Measurements from ENCODE around the gene TBCE. TPM values are rescaled to one million over a fixed set of nuclear protein-coding genes. Genes with fewer than 3 reads are reported as not detected.

The TBCE gene, protein sequence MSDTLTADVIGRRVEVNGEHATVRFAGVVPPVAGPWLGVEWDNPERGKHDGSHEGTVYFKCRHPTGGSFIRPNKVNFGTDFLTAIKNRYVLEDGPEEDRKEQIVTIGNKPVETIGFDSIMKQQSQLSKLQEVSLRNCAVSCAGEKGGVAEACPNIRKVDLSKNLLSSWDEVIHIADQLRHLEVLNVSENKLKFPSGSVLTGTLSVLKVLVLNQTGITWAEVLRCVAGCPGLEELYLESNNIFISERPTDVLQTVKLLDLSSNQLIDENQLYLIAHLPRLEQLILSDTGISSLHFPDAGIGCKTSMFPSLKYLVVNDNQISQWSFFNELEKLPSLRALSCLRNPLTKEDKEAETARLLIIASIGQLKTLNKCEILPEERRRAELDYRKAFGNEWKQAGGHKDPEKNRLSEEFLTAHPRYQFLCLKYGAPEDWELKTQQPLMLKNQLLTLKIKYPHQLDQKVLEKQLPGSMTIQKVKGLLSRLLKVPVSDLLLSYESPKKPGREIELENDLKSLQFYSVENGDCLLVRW
- total RNA-seq (2014; rRNA removed; shearing (Covaris generic)) (30.2 and 30.7 TPM in 2 replicates), total RNA-seq (2022) (26.9 and 32.6 TPM in 2 replicates), Bru-seq, nascent RNA (percentile 59 among the genes with signal in this experiment), BruChase-seq, experiment 1, labeled RNA remaining after a 6-hour chase (percentile 47 among the genes with signal in this experiment), BruChase-seq, experiment 2, labeled RNA remaining after a 2-hour chase (percentile 48 among the genes with signal in this experiment)
- long read RNA-seq, full-length matches to known transcripts = 14 of 25 reads
- long read RNA-seq, partial matches to known transcripts = 0 of 25 reads
- long read RNA-seq, other reads (novel, unspliced or antisense) = 11 of 25 reads

DNA sequence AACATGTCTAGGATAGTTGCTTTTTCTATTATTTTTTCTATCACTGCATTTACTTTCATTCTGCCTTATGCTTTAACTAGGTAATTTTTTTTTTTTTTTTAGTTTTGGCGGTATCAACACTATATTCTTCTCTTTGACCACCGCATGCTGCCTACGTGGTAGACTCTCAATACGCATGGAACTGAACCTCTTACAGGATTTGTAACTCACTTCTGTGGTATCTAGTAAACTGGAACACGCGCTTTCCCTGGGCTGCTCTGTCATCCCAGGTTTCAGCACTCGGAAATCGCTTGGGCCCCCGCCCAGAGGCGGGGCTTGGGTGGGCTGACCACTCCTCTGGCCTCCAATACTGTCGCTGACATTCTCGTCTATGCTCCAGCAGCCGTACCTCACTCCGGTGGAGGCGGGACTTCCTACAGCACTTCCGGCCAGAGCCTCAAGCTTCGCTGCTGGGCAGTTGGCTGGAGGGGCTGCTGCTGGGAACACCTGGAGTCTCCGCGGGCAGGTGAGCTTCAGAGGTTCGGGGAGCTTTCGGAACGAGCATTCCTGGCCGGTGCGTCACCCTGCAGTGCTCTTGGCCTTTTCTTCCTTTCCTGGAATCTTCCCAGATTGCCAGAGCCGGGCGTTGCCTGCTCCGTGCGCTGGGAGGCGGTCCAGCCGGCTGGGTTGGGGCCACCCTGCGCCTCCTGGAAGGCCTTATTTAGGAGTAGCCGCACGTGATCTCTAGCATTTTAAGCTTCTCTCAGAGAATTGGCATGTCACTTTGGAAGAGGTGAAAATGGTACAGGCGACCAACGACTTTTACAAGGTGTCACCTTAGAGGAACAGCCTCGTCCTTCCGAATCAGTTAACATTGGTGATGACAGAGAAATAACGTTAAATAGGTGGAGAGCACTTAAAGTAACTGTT lies at the start of gene TBCE:
TSS of gene TBCE (plus strand) at position 428 of the 909 bp plus-strand sequence. CDS start 12,623 bp downstream, outside the sequence.
- H2AFZ ChIP-seq (ENCODE audit: low read length) = peak within 1 kb of the TSS; percentile 89
- BruUV-seq (replicated peaks) = TSS peak; percentile 75
- intact Hi-C loops (cut with micrococcal nuclease; ENCODE audit: unreplicated experiment) = no loop called here
- POLR2A ChIA-PET = interaction anchor here (0.5 to 1.3 kb wide), 7 partner anchors 9 to 245 kb away, joined by 3 to 6 read pairs (median 3); no protein-coding TSS in a partner anchor
- no peaks in the 10 kb centered on the region for H3K36me3 ChIP-seq (ENCODE audit: insufficient read depth, low read length)
- no peaks in the 10 kb centered on the region for H4K20me1 ChIP-seq (ENCODE audit: insufficient read depth, low read length)
- H3K79me2 ChIP-seq (ENCODE audit: insufficient read depth, low read depth, low read length) = peaks cover 9% of the 10 kb centered on the region; the same call in 1 of the 2 replicates
- TF ChIP-seq, protein P1, sequence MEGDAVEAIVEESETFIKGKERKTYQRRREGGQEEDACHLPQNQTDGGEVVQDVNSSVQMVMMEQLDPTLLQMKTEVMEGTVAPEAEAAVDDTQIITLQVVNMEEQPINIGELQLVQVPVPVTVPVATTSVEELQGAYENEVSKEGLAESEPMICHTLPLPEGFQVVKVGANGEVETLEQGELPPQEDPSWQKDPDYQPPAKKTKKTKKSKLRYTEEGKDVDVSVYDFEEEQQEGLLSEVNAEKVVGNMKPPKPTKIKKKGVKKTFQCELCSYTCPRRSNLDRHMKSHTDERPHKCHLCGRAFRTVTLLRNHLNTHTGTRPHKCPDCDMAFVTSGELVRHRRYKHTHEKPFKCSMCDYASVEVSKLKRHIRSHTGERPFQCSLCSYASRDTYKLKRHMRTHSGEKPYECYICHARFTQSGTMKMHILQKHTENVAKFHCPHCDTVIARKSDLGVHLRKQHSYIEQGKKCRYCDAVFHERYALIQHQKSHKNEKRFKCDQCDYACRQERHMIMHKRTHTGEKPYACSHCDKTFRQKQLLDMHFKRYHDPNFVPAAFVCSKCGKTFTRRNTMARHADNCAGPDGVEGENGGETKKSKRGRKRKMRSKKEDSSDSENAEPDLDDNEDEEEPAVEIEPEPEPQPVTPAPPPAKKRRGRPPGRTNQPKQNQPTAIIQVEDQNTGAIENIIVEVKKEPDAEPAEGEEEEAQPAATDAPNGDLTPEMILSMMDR (conservative IDR thresholded peaks at IDR 0.05; ENCODE audit: low read length) = no peak
- TF ChIP-seq EZH2phosphoT487 (IDR thresholded peaks at IDR 0.05; ENCODE audit: borderline replicate concordance, low read depth, low read length) = no peak
- peak within 1 kb of the TSS; percentile 86 for H3K4me3 ChIP-seq (ENCODE audit: low read depth, low read length, poor library complexity, severe bottlenecking)
- H3K4me2 ChIP-seq (ENCODE audit: low read length) = peak within 1 kb of the TSS; percentile 70
- no peaks in the 10 kb centered on the region for H3K9me3 ChIP-seq (ENCODE audit: low read length)
- CTCF ChIA-PET (ENCODE audit: unreplicated experiment) = interaction anchor here (0.6 kb wide), 1 partner anchor 8 kb away, joined by 3 read pairs; no protein-coding TSS in a partner anchor
- peaks cover 10% of the 10 kb centered on the region for H3K4me1 ChIP-seq (ENCODE audit: insufficient read depth, low read length, poor library complexity, severe bottlenecking)
- peak within 1 kb of the TSS; percentile 27 for H3K27ac ChIP-seq (ENCODE audit: low read depth, low read length, poor library complexity, severe bottlenecking)
- peak; percentile 95 for DNase-seq (ENCODE audit: low spot score)
- H3K9me2 ChIP-seq (ENCODE audit: insufficient read depth, low read length) = no peaks in the 10 kb centered on the region

DNA sequence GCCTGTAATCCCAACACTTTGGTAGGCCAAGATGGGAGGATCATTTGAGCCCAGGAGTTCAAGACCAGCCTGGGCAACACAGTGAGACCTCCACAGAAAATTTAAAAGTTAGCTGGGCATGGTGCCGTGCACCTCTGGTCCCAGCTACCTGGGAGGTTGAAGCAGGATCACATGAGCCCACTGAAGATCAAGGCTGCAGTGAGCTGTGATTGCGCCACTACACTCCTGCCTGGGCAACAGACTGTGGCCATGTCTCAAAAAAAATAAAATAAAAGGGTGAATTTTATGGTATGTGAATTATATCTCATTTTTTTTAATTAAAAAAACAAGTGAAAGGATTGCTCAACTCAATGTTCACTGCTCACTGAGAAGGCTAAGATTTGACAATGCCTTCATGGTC lies 48.0 kb upstream of the TBCE start:
- BruUV-seq (replicated peaks) = no TSS peak
- no peak overlapping the region for H3K4me2 ChIP-seq (ENCODE audit: low read length)
- H3K9me3 ChIP-seq (ENCODE audit: low read length) = no peaks in the 10 kb centered on the region
- DNase-seq (ENCODE audit: low spot score) = no peak
- peaks cover 2% of the 10 kb centered on the region for H3K4me1 ChIP-seq (ENCODE audit: insufficient read depth, low read length, poor library complexity, severe bottlenecking)
- H4K20me1 ChIP-seq (ENCODE audit: insufficient read depth, low read length) = peaks cover 12% of the 10 kb centered on the region; the same call in 1 of the 2 replicates
- peaks cover 92% of the 10 kb centered on the region for H3K79me2 ChIP-seq (ENCODE audit: insufficient read depth, low read depth, low read length)
- H3K4me3 ChIP-seq (ENCODE audit: low read depth, low read length, poor library complexity, severe bottlenecking) = no peak overlapping the region
- ChIA-PET CTCF (ENCODE audit: unreplicated experiment) (no interaction called here), POLR2A (interaction anchor here (0.6 to 1.0 kb wide), 3 partner anchors 12 to 136 kb away, joined by 3 to 6 read pairs (median 4); no protein-coding TSS in a partner anchor)
- peaks cover 78% of the 10 kb centered on the region for H3K36me3 ChIP-seq (ENCODE audit: insufficient read depth, low read length)
- intact Hi-C loops (cut with micrococcal nuclease; ENCODE audit: unreplicated experiment) = no loop called here
- no peak overlapping the region for H2AFZ ChIP-seq (ENCODE audit: low read length)
- H3K9me2 ChIP-seq (ENCODE audit: insufficient read depth, low read length) = no peaks in the 10 kb centered on the region
- H3K27ac ChIP-seq (ENCODE audit: low read depth, low read length, poor library complexity, severe bottlenecking) = no peak overlapping the region
- TF ChIP-seq, protein P1 (conservative IDR thresholded peaks at IDR 0.05; ENCODE audit: low read length) = no peak
- no peak for TF ChIP-seq EZH2phosphoT487 (IDR thresholded peaks at IDR 0.05; ENCODE audit: borderline replicate concordance, low read depth, low read length)

Data from OCI-LY7 (cell line).